COLO668 (cell line): Measurements from ENCODE around the gene PTRHD1.

ENCODE experiments used
- DNase-seq: peaks from one replicate; lab custom pipeline; 2025; ENCODE audit not compliant: unreplicated experiment; lab: John Stamatoyannopoulos, UW

PTRHD1 gene

GRCh38 chr2:24830786-24831185 lies 37.6 kb upstream of the PTRHD1 start:
- DNase-seq = no peak

- DNase-seq = no peak
These were observed 37.2 kb upstream of the PTRHD1 start for GRCh38 chr2:24830351-24830750.

GRCh38 chr2:24828238-24828996 lies 35.2 kb upstream of the PTRHD1 start:
- DNase-seq = no peak

- peak; percentile 65 for DNase-seq
These were observed 34.4 kb upstream of the PTRHD1 start for GRCh38 chr2:24827321-24828237.

- DNase-seq = no peak
These were observed 33.6 kb upstream of the PTRHD1 start for GRCh38 chr2:24826773-24827145.

- DNase-seq = no peak
These were observed 32.9 kb upstream of the PTRHD1 start for GRCh38 chr2:24825883-24826772.

- DNase-seq = peak; percentile 8
These were observed 32.0 kb upstream of the PTRHD1 start for GRCh38 chr2:24824966-24825882.

GRCh38 chr2:24824071-24824588 lies 30.9 kb upstream of the PTRHD1 start:
- no peak for DNase-seq

- no peak for DNase-seq
These were observed 29.0 kb upstream of the PTRHD1 start for GRCh38 chr2:24822049-24822706.

GRCh38 chr2:24821433-24821891 lies 28.3 kb upstream of the PTRHD1 start:
- DNase-seq = no peak

GRCh38 chr2:24820598-24821432 lies 27.6 kb upstream of the PTRHD1 start:
- no peak for DNase-seq

- no peak for DNase-seq
These were observed 27.0 kb upstream of the PTRHD1 start for GRCh38 chr2:24820175-24820513.

- no peak for DNase-seq
These were observed 26.4 kb upstream of the PTRHD1 start for GRCh38 chr2:24819442-24820174.

- DNase-seq = no peak
These were observed 25.6 kb upstream of the PTRHD1 start for GRCh38 chr2:24818721-24819167.

GRCh38 chr2:24816884-24817283 lies 23.7 kb upstream of the PTRHD1 start:
- no peak for DNase-seq

GRCh38 chr2:24816404-24816803 lies 23.2 kb upstream of the PTRHD1 start:
- no peak for DNase-seq

- DNase-seq = no peak
These were observed 22.0 kb upstream of the PTRHD1 start for GRCh38 chr2:24815171-24815570.

- DNase-seq = no peak
These were observed 21.3 kb upstream of the PTRHD1 start for GRCh38 chr2:24814516-24814915.
